Measurements from ENCODE around the gene GALNT4. TPM values are rescaled to one million over a fixed set of nuclear protein-coding genes. Genes with fewer than 3 reads are reported as not detected.

The GALNT4 gene
- total RNA-seq, 1 donor: 12.1 TPM

- no peak for DNase-seq (ENCODE audit: low read depth)
Observed at GRCh38 chr12:89565002-89565401, 40.4 kb upstream of the GALNT4 start.

DNA sequence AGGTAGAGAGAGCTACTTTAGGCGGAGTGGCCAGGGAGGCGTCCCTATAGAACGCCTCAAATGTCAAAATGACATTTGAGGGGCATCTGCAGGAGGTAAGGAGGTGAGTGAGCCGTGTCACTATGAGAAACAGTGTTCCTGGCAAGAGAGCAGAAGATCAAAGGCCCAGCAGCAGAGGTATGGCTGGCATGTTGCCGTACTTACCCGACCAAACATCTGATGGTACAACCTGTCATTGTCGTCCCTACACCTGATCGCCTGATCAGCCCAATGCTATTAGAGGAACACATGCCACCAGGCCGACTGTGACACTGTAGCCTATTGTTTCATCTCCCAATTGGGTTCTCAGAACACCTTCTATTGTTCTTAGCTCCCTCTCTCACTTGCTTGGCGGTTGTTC, 35.2 kb upstream of the GALNT4 start:
- no peak for DNase-seq (ENCODE audit: low read depth)
- H3K4me3 ChIP-seq (ENCODE audit: low read depth, low read length): no peak overlapping the region
- TF ChIP-seq, protein P1, sequence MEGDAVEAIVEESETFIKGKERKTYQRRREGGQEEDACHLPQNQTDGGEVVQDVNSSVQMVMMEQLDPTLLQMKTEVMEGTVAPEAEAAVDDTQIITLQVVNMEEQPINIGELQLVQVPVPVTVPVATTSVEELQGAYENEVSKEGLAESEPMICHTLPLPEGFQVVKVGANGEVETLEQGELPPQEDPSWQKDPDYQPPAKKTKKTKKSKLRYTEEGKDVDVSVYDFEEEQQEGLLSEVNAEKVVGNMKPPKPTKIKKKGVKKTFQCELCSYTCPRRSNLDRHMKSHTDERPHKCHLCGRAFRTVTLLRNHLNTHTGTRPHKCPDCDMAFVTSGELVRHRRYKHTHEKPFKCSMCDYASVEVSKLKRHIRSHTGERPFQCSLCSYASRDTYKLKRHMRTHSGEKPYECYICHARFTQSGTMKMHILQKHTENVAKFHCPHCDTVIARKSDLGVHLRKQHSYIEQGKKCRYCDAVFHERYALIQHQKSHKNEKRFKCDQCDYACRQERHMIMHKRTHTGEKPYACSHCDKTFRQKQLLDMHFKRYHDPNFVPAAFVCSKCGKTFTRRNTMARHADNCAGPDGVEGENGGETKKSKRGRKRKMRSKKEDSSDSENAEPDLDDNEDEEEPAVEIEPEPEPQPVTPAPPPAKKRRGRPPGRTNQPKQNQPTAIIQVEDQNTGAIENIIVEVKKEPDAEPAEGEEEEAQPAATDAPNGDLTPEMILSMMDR (IDR thresholded peaks at IDR 0.05; ENCODE audit: insufficient read depth, low read length): no peak

More at GRCh38 chr12:89565002-89565401, 40.4 kb upstream of the GALNT4 start:
- TF ChIP-seq, protein P1 (IDR thresholded peaks at IDR 0.05; ENCODE audit: insufficient read depth, low read length): no peak
- no peak overlapping the region for H3K4me3 ChIP-seq (ENCODE audit: low read depth, low read length)

DNA sequence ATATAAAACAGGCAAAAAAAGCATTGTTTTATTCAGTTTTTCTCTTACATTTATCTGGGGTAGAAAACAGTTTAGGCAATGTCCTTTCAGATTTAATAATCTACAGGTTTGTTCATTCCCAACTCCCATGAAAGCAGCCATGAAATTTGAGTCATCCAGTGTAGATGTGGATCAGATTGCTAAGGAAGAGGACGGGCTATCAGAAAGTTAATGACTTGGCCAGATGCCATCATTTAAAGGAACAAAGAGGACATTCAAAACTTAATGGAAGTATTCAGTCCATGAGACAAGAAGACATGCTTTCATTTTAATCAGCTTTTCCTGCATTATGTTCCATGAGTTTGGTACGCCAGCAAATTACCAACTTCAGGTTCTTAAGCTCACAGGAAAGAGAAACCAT, 32.4 kb upstream of the GALNT4 start:
- DNase-seq (ENCODE audit: low read depth): peak; percentile 13
- TF ChIP-seq, protein P1 (IDR thresholded peaks at IDR 0.05; ENCODE audit: insufficient read depth, low read length): no peak
- H3K4me3 ChIP-seq (ENCODE audit: low read depth, low read length): no peak overlapping the region

- no peak overlapping the region for H3K4me3 ChIP-seq (ENCODE audit: low read depth, low read length)
- no peak for DNase-seq (ENCODE audit: low read depth)
- TF ChIP-seq, protein P1 (IDR thresholded peaks at IDR 0.05; ENCODE audit: insufficient read depth, low read length): no peak
Observed at GRCh38 chr12:89552376-89552775, 27.8 kb upstream of the GALNT4 start.

- DNase-seq (ENCODE audit: low read depth): no peak
- H3K4me3 ChIP-seq (ENCODE audit: low read depth, low read length): no peak overlapping the region
- TF ChIP-seq, protein P1 (IDR thresholded peaks at IDR 0.05; ENCODE audit: insufficient read depth, low read length): no peak
Observed at GRCh38 chr12:89551747-89552146, 27.2 kb upstream of the GALNT4 start.

- H3K4me3 ChIP-seq (ENCODE audit: low read depth, low read length): no peak overlapping the region
- TF ChIP-seq, protein P1 (IDR thresholded peaks at IDR 0.05; ENCODE audit: insufficient read depth, low read length): no peak
- no peak for DNase-seq (ENCODE audit: low read depth)
Observed at GRCh38 chr12:89547101-89547500, 22.5 kb upstream of the GALNT4 start.

DNA sequence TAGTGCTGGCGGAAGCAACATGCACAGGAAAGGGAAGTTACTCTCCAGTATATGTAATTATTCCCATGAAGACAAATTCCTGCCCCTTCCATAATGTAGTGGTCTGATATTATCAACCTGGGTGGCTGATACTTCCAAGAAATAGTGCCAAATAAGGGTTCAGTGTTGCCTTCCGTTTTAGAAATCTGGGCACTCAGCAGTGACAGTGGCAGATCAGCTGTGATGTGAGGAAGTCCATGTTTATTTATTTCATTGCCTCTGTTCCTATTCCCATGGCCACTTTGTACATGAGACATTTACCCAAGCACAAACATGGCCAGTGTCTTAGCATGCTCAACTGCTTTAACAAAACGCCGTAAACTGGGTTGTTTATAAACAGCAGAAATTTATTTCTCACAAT, 21.6 kb upstream of the GALNT4 start:
- H3K4me3 ChIP-seq (ENCODE audit: low read depth, low read length): no peak overlapping the region
- DNase-seq (ENCODE audit: low read depth): no peak
- TF ChIP-seq, protein P1 (IDR thresholded peaks at IDR 0.05; ENCODE audit: insufficient read depth, low read length): no peak
